Stimulated activated CD4-positive, alpha-beta T cell treated with anti-CD3 and anti-CD28 coated beads, Interleukin-12 subunit alpha, Interleukin-12 subunit beta, amount 100 ng/mL, for 4 hours (primary cell): ENCODE data around the gene GNRH2.
"Not testable (repeated sequence)": the region's sequence is repeated elsewhere in the genome, so short reads cannot be mapped to it uniquely, and the experiment has no call there.

Source experiments
- DNase-seq: peaks from one replicate; pipeline ENCODE4 v3.0.0-alpha.2; 2020

The GNRH2 gene

DNA sequence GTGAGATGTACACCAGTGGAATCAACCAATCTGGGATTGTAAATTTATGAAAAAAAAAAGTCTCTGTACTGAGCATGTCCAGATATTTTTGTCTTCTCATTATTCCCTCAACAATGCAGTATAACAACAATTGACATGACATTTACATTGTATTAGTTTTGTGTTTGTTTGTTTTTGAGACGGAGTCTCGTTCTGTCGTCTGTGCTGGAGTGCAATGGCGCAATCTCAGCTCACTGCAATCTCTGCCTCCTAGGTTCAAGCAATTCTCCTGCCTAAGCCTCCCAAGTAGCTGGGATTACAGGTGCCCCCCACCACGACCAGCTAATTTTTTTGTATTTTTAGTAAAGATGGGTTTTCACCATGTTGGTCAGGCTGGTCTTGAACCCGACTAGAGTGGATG lies 31.9 kb downstream of the GNRH2 start:
- not testable (repeated sequence) for DNase-seq

DNA sequence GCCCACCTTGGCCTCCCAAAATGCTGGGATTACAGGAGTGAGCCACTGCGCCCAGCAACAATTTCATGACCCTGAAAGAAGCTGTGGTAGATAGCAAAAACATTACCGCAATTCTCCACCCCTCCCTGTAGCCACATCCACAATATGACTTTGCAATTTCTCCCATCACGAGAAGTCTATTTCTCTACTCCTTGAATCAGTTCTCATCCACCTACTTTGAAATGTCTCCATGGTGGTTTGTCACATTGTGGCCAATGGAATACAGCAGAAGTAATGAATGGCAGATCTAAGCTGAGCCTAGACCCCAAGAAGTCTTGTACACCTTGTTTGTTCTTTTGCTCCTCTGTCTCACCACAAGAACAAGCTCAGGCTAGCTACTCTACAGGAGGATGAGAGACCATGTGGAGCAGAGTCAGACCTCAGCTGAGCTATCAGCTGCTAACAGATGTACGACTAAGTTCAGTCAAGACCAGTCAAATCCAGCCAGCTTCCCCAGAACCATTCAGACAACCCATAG lies 34.3 kb downstream of the GNRH2 start:
- no peak for DNase-seq

DNA sequence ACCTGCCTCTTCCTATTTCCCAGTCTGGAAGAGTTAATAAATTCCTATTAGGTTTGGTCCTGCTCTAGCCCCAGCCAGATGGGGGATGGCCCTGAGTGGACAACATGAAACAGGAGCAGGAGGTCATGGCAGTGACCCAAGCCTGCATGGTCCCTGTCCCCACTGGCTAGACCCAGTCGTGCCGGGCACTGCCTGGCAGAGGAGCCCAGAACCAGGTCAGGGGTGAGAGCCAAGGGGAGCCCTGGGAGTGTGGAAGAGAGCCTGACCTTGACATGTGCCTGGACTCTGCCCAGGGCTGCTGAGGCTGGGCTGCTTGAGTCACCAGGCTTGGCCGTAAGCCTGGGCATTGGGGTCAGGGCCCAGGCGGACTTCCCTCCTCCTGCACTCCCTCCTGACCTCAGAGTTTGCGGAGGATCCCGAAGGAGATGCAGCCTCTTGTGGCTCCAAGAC lies 37.5 kb downstream of the GNRH2 start:
- DNase-seq, result no peak

DNA sequence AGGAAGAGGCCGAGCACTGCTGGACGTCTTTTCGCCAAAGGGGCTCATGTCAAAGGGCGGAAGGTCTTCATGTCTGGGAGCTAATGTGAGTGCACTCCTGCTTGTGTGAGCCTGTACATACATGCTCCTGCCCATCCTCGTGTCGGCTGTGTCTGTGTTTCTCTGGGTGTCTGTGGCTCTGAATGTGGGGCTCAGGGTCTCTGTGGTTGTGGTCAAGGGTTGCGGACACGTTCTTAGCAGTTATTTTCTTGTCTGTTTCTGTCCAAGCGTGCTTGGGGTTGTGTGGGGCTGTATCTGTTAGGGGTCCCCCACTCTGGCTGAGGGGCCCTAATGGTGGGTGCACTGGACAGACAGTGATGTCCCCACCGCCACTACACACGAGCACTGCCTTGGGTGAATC lies 38.2 kb downstream of the GNRH2 start:
- no peak for DNase-seq

DNA sequence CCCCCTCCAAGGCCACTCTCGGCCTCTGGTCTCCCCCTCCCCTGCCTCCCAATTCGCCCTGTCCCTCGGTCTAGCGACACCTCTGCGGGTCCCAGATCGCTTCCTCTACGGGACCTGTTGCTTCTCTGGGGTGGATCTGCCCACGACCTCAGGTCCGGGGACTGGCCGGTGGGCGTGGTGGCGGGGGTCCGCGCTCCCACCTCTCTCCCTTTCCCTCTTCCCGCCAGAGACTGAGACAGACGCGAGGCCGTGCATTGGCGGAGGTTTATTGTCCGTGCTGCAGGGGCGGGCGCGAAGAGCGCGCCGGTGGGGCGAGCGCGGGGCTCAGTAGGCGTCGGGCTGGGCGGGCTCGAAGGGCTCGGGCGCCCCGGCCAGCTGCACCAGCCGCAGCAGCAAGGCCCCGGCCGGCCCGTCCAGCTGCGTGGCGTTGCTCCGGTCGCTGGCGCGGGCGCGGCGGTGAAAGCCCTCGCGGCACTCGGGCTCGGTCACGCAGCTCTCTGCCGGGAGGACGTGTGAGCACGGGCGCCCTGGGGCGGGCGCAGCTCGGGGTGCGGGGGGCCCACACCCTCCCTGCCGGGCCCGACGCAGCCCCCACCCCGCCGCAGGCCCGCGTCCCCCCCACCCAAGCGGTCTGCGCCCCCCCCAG lies 39.0 kb downstream of the GNRH2 start:
- DNase-seq, result no peak

DNA sequence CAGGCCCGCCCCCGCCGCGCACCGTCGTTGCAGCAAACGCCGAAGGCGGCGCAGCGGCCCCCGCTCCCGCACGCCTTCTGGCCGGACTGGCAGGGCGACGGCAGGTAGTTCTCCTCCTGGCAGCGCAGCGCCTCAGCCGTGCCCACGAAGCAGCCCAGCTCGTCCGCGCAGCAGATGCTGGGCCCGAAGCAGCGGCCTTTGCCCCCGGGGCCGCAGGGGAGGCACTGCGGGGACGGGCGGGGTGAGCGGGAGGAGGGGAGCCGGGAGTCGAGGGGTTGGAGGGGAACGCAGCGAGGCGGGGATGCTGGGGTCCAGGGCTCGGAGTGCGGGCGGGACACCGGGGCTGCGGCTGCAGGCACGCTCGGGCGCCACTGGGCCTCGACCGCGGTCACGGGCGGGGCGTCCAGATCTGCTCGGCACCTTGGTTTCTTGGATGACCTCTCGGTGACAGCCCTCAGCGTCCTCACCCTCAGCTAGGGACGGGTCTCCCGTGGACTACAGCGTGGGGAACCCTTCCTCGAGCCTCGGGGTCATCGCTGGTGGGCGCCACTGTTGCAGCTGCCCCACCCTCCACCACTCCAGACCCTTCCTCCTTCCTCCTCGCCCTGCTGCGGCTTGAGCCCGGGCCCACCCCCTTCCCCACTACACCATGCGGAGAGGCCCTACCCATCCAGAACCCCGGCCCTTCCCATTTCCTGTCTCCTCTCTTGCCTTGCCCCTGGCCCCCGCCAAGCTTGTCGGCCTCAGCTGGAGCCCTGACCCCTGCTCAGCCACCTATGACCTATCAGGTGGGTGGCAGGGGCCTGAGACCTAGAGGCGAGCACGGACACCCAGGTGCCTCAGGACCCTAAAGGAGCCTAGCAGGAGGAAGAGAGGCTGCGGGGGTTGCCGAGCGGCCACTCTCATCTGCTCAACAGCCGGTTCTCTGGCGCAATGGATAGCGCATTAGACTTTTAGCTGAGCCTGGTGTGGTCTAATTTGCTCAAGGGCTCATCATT lies 39.8 kb downstream of the GNRH2 start:
- DNase-seq, result no peak

DNA sequence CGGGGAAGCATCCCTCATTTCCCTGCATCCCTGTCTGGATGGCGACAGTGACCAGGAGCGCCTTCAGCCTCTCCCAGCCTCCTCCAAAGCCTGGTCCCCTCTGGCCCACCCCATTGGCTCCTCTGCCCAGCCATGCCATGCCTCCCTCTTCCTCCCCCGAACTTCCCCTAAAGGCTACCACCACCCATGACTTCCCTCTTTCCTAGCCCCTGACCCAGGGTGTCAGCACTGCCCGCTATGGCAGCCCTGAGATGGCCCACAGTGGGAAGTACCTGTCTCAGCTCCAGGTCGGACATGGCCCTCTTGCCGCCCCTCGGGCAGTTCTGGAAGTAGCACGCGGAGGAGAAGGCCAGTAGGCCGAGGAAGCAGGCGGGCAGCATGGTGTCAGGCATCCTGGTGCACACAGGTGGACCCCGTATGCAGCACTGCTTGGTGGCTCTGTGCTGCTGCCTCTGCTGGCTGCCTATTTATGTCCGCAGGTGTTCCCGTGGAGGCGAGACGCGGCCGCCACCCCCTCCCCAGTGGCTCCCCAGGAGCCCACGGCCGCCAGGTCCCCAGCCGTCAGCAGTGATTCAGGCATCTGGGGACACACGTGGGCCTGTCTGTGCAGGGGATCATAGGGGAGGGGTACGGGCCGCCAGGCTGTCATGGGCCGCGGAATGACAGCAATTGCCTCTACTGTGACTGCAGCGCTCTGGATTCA lies 41.0 kb downstream of the GNRH2 start, which contains the start of gene AVP:
Gene AVP, minus strand, starts transcription at position 442 of the 703 bp plus-strand sequence. Its CDS starts 50 bp downstream, at position 392.
- DNase-seq, result no peak

DNA sequence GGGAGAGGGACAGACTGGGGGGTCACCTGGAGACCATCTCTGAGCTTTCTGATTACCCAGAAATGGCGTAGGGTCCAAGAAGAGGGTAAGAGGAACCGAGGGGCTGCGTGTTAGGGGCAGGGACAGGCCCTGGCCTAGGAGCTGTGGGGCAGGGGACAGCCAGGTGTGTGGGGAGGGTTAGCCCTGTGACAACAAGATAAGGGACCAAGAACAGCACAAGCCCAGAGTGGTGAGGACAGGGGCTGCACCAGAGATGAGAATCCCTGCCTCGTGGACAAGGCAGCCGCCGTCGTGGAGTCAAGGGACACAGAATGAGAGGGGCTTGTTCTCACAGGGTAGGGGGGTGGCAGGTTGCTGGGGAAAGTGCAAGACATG lies 41.6 kb downstream of the GNRH2 start:
- DNase-seq, result no peak

DNA sequence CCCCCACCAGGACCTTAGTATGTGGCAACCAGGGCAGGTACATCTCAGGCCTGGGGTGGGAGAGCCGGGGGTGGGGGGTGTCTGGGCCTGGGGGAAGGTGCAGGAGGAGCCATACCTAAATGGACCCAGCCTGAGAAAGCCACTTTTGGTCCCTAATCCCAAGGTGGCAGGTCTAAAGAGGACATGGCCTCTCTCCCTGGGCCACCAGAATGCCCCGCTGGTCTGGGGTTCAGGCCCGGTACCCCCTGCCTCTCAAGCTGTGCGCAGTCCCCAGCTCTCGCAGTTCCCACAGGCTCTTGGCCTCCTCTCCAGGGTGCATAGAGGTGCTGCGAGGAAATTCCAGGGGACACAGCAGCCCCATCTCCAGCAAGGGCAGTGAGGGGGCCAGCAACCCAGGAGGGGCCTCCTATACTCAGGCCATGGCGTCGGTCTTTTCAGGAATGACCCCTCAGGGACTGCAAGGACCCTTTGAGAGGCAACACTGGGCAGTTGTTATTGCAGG lies 42.2 kb downstream of the GNRH2 start:
- no peak for DNase-seq

DNA sequence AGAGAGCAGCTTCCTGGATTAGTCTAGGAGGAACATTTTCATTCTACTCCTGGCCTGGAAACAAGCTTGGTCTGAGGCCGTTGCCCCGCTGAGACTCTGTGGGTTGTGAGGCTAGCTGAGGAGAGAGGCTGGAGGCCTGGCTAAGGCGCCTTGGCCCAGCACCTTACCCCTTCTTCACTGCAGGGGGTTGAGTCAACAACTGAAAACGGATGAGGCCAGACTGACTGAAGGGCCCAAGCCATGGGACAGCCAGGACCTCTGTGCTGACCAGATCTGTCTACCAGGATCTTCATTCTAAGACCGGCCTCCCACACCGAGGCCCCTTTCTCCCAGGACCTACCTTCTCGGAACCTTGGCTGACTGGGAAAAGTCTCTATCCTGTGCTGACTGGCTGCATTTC lies 44.6 kb downstream of the GNRH2 start:
- no peak for DNase-seq

DNA sequence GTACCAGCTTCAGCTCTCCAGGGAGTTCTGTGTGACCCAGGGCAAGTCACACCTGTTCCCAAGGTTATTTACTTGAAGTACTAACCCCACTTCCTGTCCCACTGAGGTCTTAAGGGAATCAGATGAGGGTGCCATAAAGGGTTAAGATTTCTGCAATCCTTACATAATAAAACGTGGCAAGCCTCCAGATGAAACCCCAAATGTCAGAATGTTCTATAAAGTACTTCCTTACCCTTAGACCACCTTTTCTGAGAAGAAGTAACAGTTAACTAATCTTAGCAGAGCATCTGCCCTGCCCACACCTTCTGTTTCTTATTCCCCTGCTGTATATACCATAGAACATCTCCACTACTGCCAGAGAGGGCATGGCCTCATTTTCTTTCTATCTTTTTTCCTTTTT lies 47.1 kb downstream of the GNRH2 start:
- no peak for DNase-seq

DNA sequence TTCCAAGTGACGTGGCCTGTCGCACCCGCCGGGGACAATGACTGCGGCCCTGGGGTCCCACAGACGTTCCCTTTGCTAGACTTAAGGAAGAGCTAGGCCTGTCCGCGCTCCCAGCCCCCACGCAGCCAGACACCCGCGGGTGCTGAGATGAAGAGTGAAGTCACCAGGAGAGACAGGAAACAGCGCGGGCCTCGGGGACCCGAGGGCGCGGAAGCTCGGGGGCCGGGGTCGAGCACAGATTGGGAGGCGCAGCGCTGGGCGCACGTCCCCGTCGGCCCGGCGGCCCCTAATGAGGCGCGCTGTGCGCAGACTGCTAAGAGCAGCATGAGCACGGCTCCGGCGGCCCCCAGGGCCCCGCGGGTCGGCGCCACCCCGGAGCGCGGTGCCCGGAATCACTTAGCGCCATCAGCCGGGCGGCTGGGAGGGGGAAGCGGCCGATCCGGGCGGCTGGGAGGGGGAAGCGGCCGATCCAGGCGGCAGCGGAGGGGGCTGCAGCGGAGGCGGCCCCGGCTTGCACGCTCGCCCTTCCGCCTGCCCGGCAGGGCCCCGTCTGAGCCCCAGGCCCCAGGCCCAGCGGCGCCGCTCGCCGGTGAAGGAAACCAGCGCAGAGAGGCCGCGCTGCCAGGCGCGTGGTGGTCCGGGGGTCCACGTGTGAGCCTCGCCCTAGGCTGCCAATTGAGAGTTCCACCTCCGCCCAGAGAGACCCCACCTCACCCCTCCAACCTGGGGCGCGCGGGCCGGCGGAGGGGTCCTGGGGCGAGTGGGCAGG lies 49.4 kb downstream of the GNRH2 start:
- peak; percentile 53 for DNase-seq

DNA sequence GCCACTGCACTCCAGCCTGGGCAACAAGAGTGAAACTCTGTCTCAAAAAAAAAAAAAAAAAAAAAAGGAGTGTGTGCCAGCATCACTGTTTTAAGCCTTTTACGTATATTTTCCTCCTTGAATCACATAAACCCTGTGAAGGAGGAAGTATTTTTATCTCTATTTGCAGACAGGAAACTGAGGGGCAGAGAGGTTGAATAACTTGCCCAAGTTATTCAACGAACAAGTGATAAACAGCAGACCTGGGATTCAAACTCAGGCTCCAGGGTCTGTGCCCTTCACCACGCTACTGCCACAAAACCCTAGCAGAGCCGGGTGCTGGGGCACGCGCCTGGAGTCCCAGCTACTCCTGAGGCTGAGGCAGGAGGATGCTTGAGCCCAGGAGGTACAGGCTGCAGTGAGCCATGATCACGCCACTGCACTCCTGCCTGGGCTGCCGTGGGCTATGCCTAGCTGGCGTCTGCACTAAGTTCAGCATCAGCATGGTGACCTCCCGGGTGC lies 50.5 kb downstream of the GNRH2 start:
- DNase-seq, result no peak

DNA sequence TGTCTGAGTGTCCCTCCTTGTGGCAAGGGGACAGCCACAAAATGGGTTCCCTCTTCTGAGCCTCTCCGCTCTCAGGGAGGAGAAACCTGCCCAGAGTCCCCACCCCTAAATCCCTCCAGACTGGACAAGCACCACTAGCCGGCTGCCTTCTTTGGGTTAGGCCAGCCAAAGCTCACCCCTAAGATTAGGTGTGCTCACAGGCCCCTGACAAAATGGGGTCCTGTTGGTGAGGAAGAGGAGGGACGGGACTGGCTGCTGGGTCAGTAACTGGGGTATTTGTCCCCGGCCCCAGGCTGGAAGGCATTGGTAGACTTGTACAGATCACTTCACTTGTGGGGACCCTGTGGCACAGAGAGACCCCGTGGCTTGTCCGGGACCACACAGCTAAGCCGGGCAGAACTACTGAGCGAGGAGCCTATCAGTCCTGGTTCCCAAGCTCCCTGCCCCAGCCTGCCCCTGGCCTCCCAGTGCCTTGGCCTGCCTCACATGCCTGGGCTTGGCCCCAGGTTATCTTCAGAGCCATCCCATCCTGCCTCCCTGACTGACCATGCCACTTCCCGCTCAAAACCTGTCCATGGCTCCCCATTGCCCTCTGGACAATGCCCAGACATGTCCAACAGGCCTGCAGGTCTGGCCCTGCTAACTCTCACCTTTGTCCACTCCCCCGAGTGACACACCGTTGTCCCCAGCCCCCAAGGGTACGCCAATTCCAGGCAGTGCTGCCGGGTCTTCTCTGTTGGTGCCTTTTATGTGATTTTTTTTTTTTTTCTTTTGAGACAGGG lies 51.6 kb downstream of the GNRH2 start:
- no peak for DNase-seq
